Spleen (tissue), 7 donors: ENCODE data around the gene PTPRN2.

Experiments
- CTCF ChIP-seq, 11 experiments: fragments of 200-600 bp in 7 of 11; fragments of 450-650 bp in 4 of 11; sonication (generic) in 4 of 11; IDR thresholded peaks in 8 of 11; conservative IDR thresholded peaks in 3 of 11; 1 replicate in 7 of 11; 2 replicates in 4 of 11; pipeline versions ENCODE4 v1.4.0 to v1.8.0; 2016 to 2021; ENCODE audit warnings: antibody characterized with exemption in 11 of 11, inconsistent platforms in 4 of 11, mild to moderate bottlenecking in 1 of 11
- POLR2A ChIP-seq, 3 donors: fragments of 450-650 bp; IDR thresholded peaks; one replicate each; pipeline ENCODE4 v1.5.1; 2017; ENCODE audit warnings: antibody characterized with exemption in 3 of 3, mild to moderate bottlenecking in 1 of 3
- POLR2AphosphoS5 ChIP-seq, 3 donors: sonication (generic); formaldehyde crosslinking; IDR thresholded peaks; one replicate each; pipeline ENCODE4 v1.5.1; 2017; ENCODE audit warnings: antibody characterized with exemption in 3 of 3
- donor health status: DM: no; HTN: no; CAD: no; lungs with moderate emphysema.
- donor health status: DM: no; HTN: no; CAD: no.
- donor health status: DM: no; HTN: no; CAD: no.

- TF ChIP-seq CTCF (IDR thresholded peaks at IDR 0.05 in 8 of 11, conservative IDR thresholded peaks at IDR 0.05 in 3 of 11) (no peak), POLR2A (IDR thresholded peaks at IDR 0.05) (no peak), POLR2AphosphoS5 (IDR thresholded peaks at IDR 0.05) (no peak)
Measured at GRCh38 chr7:157537056-157537455, 1050.6 kb downstream of the PTPRN2 start.
